AML-193 (cell line): ENCODE measurements around the gene GSX2.

Source experiments
- DNase-seq, 2 experiments: peaks; one replicate each; lab custom pipeline; 2025; lab: John Stamatoyannopoulos, UW

Gene GSX2

GRCh38 chr4:54077812-54078211, 22.2 kb upstream of the GSX2 start:
- no peak for DNase-seq

- no peak for DNase-seq
Measured at GRCh38 chr4:54082168-54082567, 17.8 kb upstream of the GSX2 start.

- no peak for DNase-seq
Measured at GRCh38 chr4:54085284-54085683, 14.7 kb upstream of the GSX2 start.

- DNase-seq: no peak
Measured at GRCh38 chr4:54089875-54090274, 10.1 kb upstream of the GSX2 start.

- no peak for DNase-seq
Measured at GRCh38 chr4:54090404-54090803, 9.6 kb upstream of the GSX2 start.

GRCh38 chr4:54090804-54091623, 8.9 kb upstream of the GSX2 start:
- no peak for DNase-seq

- DNase-seq: no peak
Measured at GRCh38 chr4:54091637-54092404, 8.1 kb upstream of the GSX2 start.

GRCh38 chr4:54092405-54093323, 7.3 kb upstream of the GSX2 start:
- no peak for DNase-seq

GRCh38 chr4:54093324-54094240, 6.4 kb upstream of the GSX2 start:
- no peak for DNase-seq

GRCh38 chr4:54094451-54094850, 5.5 kb upstream of the GSX2 start:
- no peak for DNase-seq

GRCh38 chr4:54095110-54095825, 4.7 kb upstream of the GSX2 start:
- DNase-seq: no peak

- no peak for DNase-seq
Measured at GRCh38 chr4:54096295-54096962, 3.5 kb upstream of the GSX2 start.

- DNase-seq: no peak
Measured at GRCh38 chr4:54097152-54097551, 2.8 kb upstream of the GSX2 start.

GRCh38 chr4:54098375-54098774, 1.6 kb upstream of the GSX2 start:
- DNase-seq: no peak

- no peak for DNase-seq
Measured at GRCh38 chr4:54099287-54099747, 646 bp upstream of the GSX2 start.

- no peak for DNase-seq
Measured at GRCh38 chr4:54100595-54101189, 729 bp downstream of the GSX2 start.

GRCh38 chr4:54101190-54102041, 1.5 kb downstream of the GSX2 start:
- no peak for DNase-seq

GRCh38 chr4:54102531-54103106, 2.7 kb downstream of the GSX2 start:
- no peak for DNase-seq
